ENCODE results near the gene CDC45.

CDC45 gene

GRCh38 chr22:19457828-19458428 lies 21.8 kb upstream of the CDC45 start:
- no peaks in the 10 kb centered on the region for H3K9me3 ChIP-seq (ENCODE audit: control insufficient read depth, insufficient read depth, low read length)
- H3K36me3 ChIP-seq (ENCODE audit: control insufficient read depth, low read length): peaks cover 76% of the 10 kb centered on the region
- H3K4me2 ChIP-seq (ENCODE audit: low read length): no peak overlapping the region
- no peaks in the 10 kb centered on the region for H3K79me2 ChIP-seq (ENCODE audit: control insufficient read depth, low read length)
- H3K4me1 ChIP-seq (ENCODE audit: control insufficient read depth, low read length): no peaks in the 10 kb centered on the region
- no peaks in the 10 kb centered on the region for H3F3A ChIP-seq (ENCODE audit: control insufficient read depth, insufficient read depth)
- no peaks in the 10 kb centered on the region for H3K9me2 ChIP-seq (replicated peaks; ENCODE audit: control insufficient read depth, low read length)
- TF ChIP-seq EZH2phosphoT487 (IDR thresholded peaks at IDR 0.05; ENCODE audit: borderline replicate concordance, low read length): no peak
- TF ChIP-seq, protein P1, sequence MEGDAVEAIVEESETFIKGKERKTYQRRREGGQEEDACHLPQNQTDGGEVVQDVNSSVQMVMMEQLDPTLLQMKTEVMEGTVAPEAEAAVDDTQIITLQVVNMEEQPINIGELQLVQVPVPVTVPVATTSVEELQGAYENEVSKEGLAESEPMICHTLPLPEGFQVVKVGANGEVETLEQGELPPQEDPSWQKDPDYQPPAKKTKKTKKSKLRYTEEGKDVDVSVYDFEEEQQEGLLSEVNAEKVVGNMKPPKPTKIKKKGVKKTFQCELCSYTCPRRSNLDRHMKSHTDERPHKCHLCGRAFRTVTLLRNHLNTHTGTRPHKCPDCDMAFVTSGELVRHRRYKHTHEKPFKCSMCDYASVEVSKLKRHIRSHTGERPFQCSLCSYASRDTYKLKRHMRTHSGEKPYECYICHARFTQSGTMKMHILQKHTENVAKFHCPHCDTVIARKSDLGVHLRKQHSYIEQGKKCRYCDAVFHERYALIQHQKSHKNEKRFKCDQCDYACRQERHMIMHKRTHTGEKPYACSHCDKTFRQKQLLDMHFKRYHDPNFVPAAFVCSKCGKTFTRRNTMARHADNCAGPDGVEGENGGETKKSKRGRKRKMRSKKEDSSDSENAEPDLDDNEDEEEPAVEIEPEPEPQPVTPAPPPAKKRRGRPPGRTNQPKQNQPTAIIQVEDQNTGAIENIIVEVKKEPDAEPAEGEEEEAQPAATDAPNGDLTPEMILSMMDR (IDR thresholded peaks at IDR 0.05; ENCODE audit: low read depth, low read length, poor library complexity, severe bottlenecking): no peak
- no peak overlapping the region for H3K4me3 ChIP-seq (ENCODE audit: low read length)
- H4K20me1 ChIP-seq (ENCODE audit: control insufficient read depth, insufficient read depth, low read depth, low read length): no peaks in the 10 kb centered on the region
- H3K27ac ChIP-seq (ENCODE audit: low read depth, low read length): no peak overlapping the region
- H3K27me3 ChIP-seq (ENCODE audit: control insufficient read depth, low read length): no peaks in the 10 kb centered on the region

- H3K9me2 ChIP-seq (replicated peaks; ENCODE audit: control insufficient read depth, low read length): no peaks in the 10 kb centered on the region
- H3K79me2 ChIP-seq (ENCODE audit: control insufficient read depth, low read length): no peaks in the 10 kb centered on the region
- no peaks in the 10 kb centered on the region for H3F3A ChIP-seq (ENCODE audit: control insufficient read depth, insufficient read depth)
- no peaks in the 10 kb centered on the region for H3K27me3 ChIP-seq (ENCODE audit: control insufficient read depth, low read length)
- H3K4me2 ChIP-seq (ENCODE audit: low read length): no peak overlapping the region
- H4K20me1 ChIP-seq (ENCODE audit: control insufficient read depth, insufficient read depth, low read depth, low read length): no peaks in the 10 kb centered on the region
- no peak overlapping the region for H3K27ac ChIP-seq (ENCODE audit: low read depth, low read length)
- no peaks in the 10 kb centered on the region for H3K4me1 ChIP-seq (ENCODE audit: control insufficient read depth, low read length)
- H3K4me3 ChIP-seq (ENCODE audit: low read length): no peak overlapping the region
- peaks cover 72% of the 10 kb centered on the region for H3K36me3 ChIP-seq (ENCODE audit: control insufficient read depth, low read length)
- H3K9me3 ChIP-seq (ENCODE audit: control insufficient read depth, insufficient read depth, low read length): no peaks in the 10 kb centered on the region
- no peak for TF ChIP-seq EZH2phosphoT487 (IDR thresholded peaks at IDR 0.05; ENCODE audit: borderline replicate concordance, low read length)
These were observed 19.7 kb upstream of the CDC45 start for GRCh38 chr22:19460036-19460435.

- H3K4me2 ChIP-seq (ENCODE audit: low read length): no peak overlapping the region
- no peaks in the 10 kb centered on the region for H3K79me2 ChIP-seq (ENCODE audit: control insufficient read depth, low read length)
- no peaks in the 10 kb centered on the region for H4K20me1 ChIP-seq (ENCODE audit: control insufficient read depth, insufficient read depth, low read depth, low read length)
- no peaks in the 10 kb centered on the region for H3K27me3 ChIP-seq (ENCODE audit: control insufficient read depth, low read length)
- no peaks in the 10 kb centered on the region for H3K4me1 ChIP-seq (ENCODE audit: control insufficient read depth, low read length)
- no peak overlapping the region for H3K4me3 ChIP-seq (ENCODE audit: low read length)
- TF ChIP-seq EZH2phosphoT487 (IDR thresholded peaks at IDR 0.05; ENCODE audit: borderline replicate concordance, low read length): no peak
- TF ChIP-seq, protein P1 (IDR thresholded peaks at IDR 0.05; ENCODE audit: low read depth, low read length, poor library complexity, severe bottlenecking): no peak
- H3K27ac ChIP-seq (ENCODE audit: low read depth, low read length): no peak overlapping the region
- H3K36me3 ChIP-seq (ENCODE audit: control insufficient read depth, low read length): peaks cover 70% of the 10 kb centered on the region
- H3K9me2 ChIP-seq (replicated peaks; ENCODE audit: control insufficient read depth, low read length): no peaks in the 10 kb centered on the region
- no peaks in the 10 kb centered on the region for H3F3A ChIP-seq (ENCODE audit: control insufficient read depth, insufficient read depth)
- H3K9me3 ChIP-seq (ENCODE audit: control insufficient read depth, insufficient read depth, low read length): no peaks in the 10 kb centered on the region
These were observed 18.2 kb upstream of the CDC45 start for GRCh38 chr22:19461506-19461905.

- Histone ChIP-seq H3F3A (ENCODE audit: control insufficient read depth, insufficient read depth) (no peaks in the 10 kb centered on the region), H3K27ac (ENCODE audit: low read depth, low read length) (no peak overlapping the region), H3K9me3 (ENCODE audit: control insufficient read depth, insufficient read depth, low read length) (no peaks in the 10 kb centered on the region), H3K27me3 (ENCODE audit: control insufficient read depth, low read length) (no peaks in the 10 kb centered on the region), H3K4me1 (ENCODE audit: control insufficient read depth, low read length) (no peaks in the 10 kb centered on the region), H3K79me2 (ENCODE audit: control insufficient read depth, low read length) (no peaks in the 10 kb centered on the region), H3K36me3 (ENCODE audit: control insufficient read depth, low read length) (peaks cover 72% of the 10 kb centered on the region), H3K4me2 (ENCODE audit: low read length) (no peak overlapping the region), H4K20me1 (ENCODE audit: control insufficient read depth, insufficient read depth, low read depth, low read length) (no peaks in the 10 kb centered on the region), H3K4me3 (ENCODE audit: low read length) (no peak overlapping the region), H3K9me2 (replicated peaks; ENCODE audit: control insufficient read depth, low read length) (no peaks in the 10 kb centered on the region)
- TF ChIP-seq EZH2phosphoT487 (IDR thresholded peaks at IDR 0.05; ENCODE audit: borderline replicate concordance, low read length): no peak
- TF ChIP-seq, protein P1 (IDR thresholded peaks at IDR 0.05; ENCODE audit: low read depth, low read length, poor library complexity, severe bottlenecking): no peak
These were observed 16.7 kb upstream of the CDC45 start for GRCh38 chr22:19463008-19463407.
